K562 (cell line): ENCODE measurements around the gene STING1. TPM values are rescaled to one million over a fixed set of nuclear protein-coding genes. Genes with fewer than 3 reads are reported as not detected.

Experiments
- ATAC-seq: fragments of 200-7000 bp; cut with Tn5 transposase; 3 replicates; pipeline ENCODE4 v1.9.1; 2020; ENCODE audit warnings: moderate library complexity
- BruUV-seq: library from RNA; stranded (reverse); fragments of 400-500 nt; replicated peaks from 2 replicates; lab custom pipeline; 2021; lab: Mats Ljungman, UMichigan
- CTCF ChIA-PET: fragments of 300-600 bp; formaldehyde crosslinking; extraction: SDS; loops from one replicate; lab custom pipeline; 2021; ENCODE audit warnings: low intra/inter-chr PET ratio; lab: Yijun Ruan, JAX
- POLR2A ChIA-PET: fragments of 300-600, 350-650 bp; sonication (Branson Sonifier 250); formaldehyde crosslinking; extraction: SDS; loops from one replicate; lab custom pipeline; 2021; ENCODE audit warnings: antibody characterized with exemption, inconsistent platforms; lab: Yijun Ruan, JAX
- DNase-seq, 4 experiments: peaks; one replicate each; pipeline versions ENCODE4 v3.0.0 to v3.0.0-alpha.2; 2011 to 2018; ENCODE audit warnings: low spot score in 3 of 4, mixed read lengths in 3 of 4; ENCODE audit errors: extremely low read depth in 1 of 4
- FAIRE-seq: peaks from 2 replicates; lab custom pipeline; 2011; peaks lifted over from hg19 to GRCh38; lab: Jason Lieb, UNC
- H2AFZ ChIP-seq: 2 replicates; pipeline ENCODE4 v1.6.0; 2011; ENCODE audit warnings: low read depth, low read length, control low read depth, inconsistent platforms
- H3K27ac ChIP-seq: fragments of 200-600 bp; 3 replicates; pipeline ENCODE4 v1.8.0; 2011; ENCODE audit warnings: low read depth, mild to moderate bottlenecking, control low read depth, inconsistent platforms, low read length, moderate library complexity, mixed read lengths; ENCODE audit errors: extremely low read depth
- H3K27me3 ChIP-seq, 2 experiments: fragments of 300-600 bp in 1 of 2; 2 replicates in 1 of 2; 3 replicates in 1 of 2; pipeline versions ENCODE4 v1.6.0 to v1.8.0; 2011; ENCODE audit warnings: inconsistent platforms in 2 of 2, low read length in 2 of 2, mild to moderate bottlenecking in 1 of 2, mixed read lengths in 1 of 2, moderate library complexity in 1 of 2; ENCODE audit not compliant: control insufficient read depth in 2 of 2, insufficient read depth in 2 of 2
- H3K36me3 ChIP-seq: fragments of 300-600 bp; 3 replicates; pipeline ENCODE4 v1.8.0; 2011; ENCODE audit warnings: mild to moderate bottlenecking, low read length, inconsistent platforms; ENCODE audit not compliant: control insufficient read depth, insufficient read depth
- H3K4me1 ChIP-seq, 2 experiments: fragments of 200-600 bp in 1 of 2; replicated peaks in 1 of 2; 2 replicates in 1 of 2; 3 replicates in 1 of 2; pipeline versions ENCODE4 v1.5.1 to v1.8.0; 2011; ENCODE audit warnings: inconsistent platforms in 2 of 2, low read length in 2 of 2, mild to moderate bottlenecking in 1 of 2, mixed read lengths in 1 of 2, moderate library complexity in 1 of 2; ENCODE audit not compliant: control insufficient read depth in 2 of 2, insufficient read depth in 2 of 2
- H3K4me2 ChIP-seq: 2 replicates; pipeline ENCODE4 v1.6.1; 2011; ENCODE audit warnings: low read length, control low read depth, inconsistent platforms, mixed read lengths; ENCODE audit not compliant: insufficient read depth
- H3K4me3 ChIP-seq: fragments of 200-600 bp; sonication (generic), shearing (Covaris generic); 2 replicates; pipeline ENCODE4 v1.5.1; 2016; ENCODE audit warnings: control low read depth, inconsistent platforms
- H3K79me2 ChIP-seq: fragments of 200-600 bp; 3 replicates; pipeline ENCODE4 v1.8.0; 2011; ENCODE audit warnings: low read length, inconsistent platforms; ENCODE audit not compliant: control insufficient read depth, insufficient read depth
- H3K9ac ChIP-seq, 2 experiments: 2 replicates each; pipeline versions ENCODE4 v1.6.0 to v1.6.1; 2011; ENCODE audit warnings: low read depth in 2 of 2, low read length in 2 of 2, control low read depth in 1 of 2, inconsistent platforms in 1 of 2, mild to moderate bottlenecking in 1 of 2, mixed read lengths in 1 of 2; ENCODE audit not compliant: insufficient read depth in 1 of 2
- H3K9me1 ChIP-seq: one replicate; pipeline ENCODE4 v1.6.0; 2011; ENCODE audit warnings: inconsistent platforms, mild to moderate bottlenecking, low read length, moderate library complexity; ENCODE audit not compliant: control insufficient read depth, insufficient read depth
- H3K9me3 ChIP-seq: replicated peaks from 2 replicates; pipeline ENCODE4 v1.5.1; 2011; ENCODE audit warnings: low read depth, low read length, inconsistent platforms; ENCODE audit not compliant: control insufficient read depth, insufficient read depth
- H4K20me1 ChIP-seq: replicated peaks from 2 replicates; pipeline ENCODE4 v1.6.1; 2011; ENCODE audit warnings: low read length, inconsistent platforms, mixed read lengths; ENCODE audit not compliant: control insufficient read depth, insufficient read depth
- ARID3A ChIP-seq: IDR thresholded peaks from 2 replicates; pipeline ENCODE4 v1.6.1; 2012; ENCODE audit warnings: low read depth, low read length, improper control_type of control experiment, borderline replicate concordance
- ARID3B ChIP-seq: fragments of 250-450 bp; sonication (Bioruptor Pico); IDR thresholded peaks from 2 replicates; pipeline ENCODE4 v1.4.0; 2020; ENCODE audit warnings: borderline replicate concordance
- ATF3 ChIP-seq, 2 experiments: fragments of 450-650 bp in 1 of 2; sonication (generic) in 1 of 2; formaldehyde crosslinking in 1 of 2; IDR thresholded peaks in 1 of 2; conservative IDR thresholded peaks in 1 of 2; 2 replicates each; pipeline versions ENCODE4 v1.6.1 to v1.8.1; 2016 to 2023; ENCODE audit warnings: mild to moderate bottlenecking in 2 of 2, moderate library complexity in 2 of 2, inconsistent platforms in 1 of 2, missing genetic modification reagents in 1 of 2
- EP300 ChIP-seq: IDR thresholded peaks from 2 replicates; pipeline ENCODE4 v1.6.1; 2012; ENCODE audit warnings: low read length, improper control_type of control experiment
- GTF2B ChIP-seq: IDR thresholded peaks from 2 replicates; pipeline ENCODE4 v1.6.1; 2011; ENCODE audit not compliant: insufficient read length; ENCODE audit errors: extremely low read depth
- MAFF ChIP-seq: IDR thresholded peaks from 2 replicates; pipeline ENCODE4 v1.6.1; 2012; ENCODE audit warnings: low read length, improper control_type of control experiment
- MAZ ChIP-seq, 2 experiments: fragments of 450-650 bp in 1 of 2; sonication (generic) in 1 of 2; formaldehyde crosslinking; IDR thresholded peaks in 1 of 2; conservative IDR thresholded peaks in 1 of 2; 2 replicates each; pipeline versions ENCODE4 v1.4.0 to v1.5.0; 2020; ENCODE audit warnings: mild to moderate bottlenecking in 1 of 2, missing genetic modification reagents in 1 of 2
- MYBL2 ChIP-seq, 2 experiments: fragments of 450-650 bp in 1 of 2; sonication (generic) in 1 of 2; formaldehyde crosslinking in 1 of 2; IDR thresholded peaks; 2 replicates each; pipeline versions ENCODE4 v1.6.1 to v1.8.1; 2017 to 2022; ENCODE audit warnings: borderline replicate concordance in 1 of 2, inconsistent platforms in 1 of 2, low read depth in 1 of 2, mild to moderate bottlenecking in 1 of 2, missing genetic modification reagents in 1 of 2, moderate library complexity in 1 of 2
- SIN3A ChIP-seq, 2 experiments: fragments of 150-350 bp in 1 of 2; IDR thresholded peaks; 2 replicates each; pipeline ENCODE4 v1.6.1; 2011 to 2016; ENCODE audit warnings: borderline replicate concordance in 2 of 2, low read depth in 2 of 2, low read length in 2 of 2, mild to moderate bottlenecking in 2 of 2, moderate library complexity in 2 of 2; ENCODE audit not compliant: control insufficient read depth in 1 of 2
- SNIP1 ChIP-seq: fragments of 450-650 bp; IDR thresholded peaks from 2 replicates; pipeline ENCODE4 v1.7.1; 2017; ENCODE audit warnings: low read depth, mild to moderate bottlenecking
- TEAD2 ChIP-seq: fragments of 450-650 bp; IDR thresholded peaks from 2 replicates; pipeline ENCODE4 v1.6.1; 2016; ENCODE audit warnings: missing genetic modification characterization, control low read depth, missing compliant biosample characterization
- TGIF2 ChIP-seq: sonication (generic); formaldehyde crosslinking; IDR thresholded peaks from 2 replicates; pipeline ENCODE4 v1.8.1; 2022; ENCODE audit warnings: mild to moderate bottlenecking, missing genetic modification reagents, moderate library complexity
- TRIM28 ChIP-seq: fragments of 450-650 bp; IDR thresholded peaks from 2 replicates; pipeline ENCODE4 v1.6.1; 2017
- ZFP1 ChIP-seq: fragments of 450-650 bp; formaldehyde crosslinking; IDR thresholded peaks from 2 replicates; pipeline ENCODE4 v1.4.0; 2020; ENCODE audit warnings: mild to moderate bottlenecking, mixed read lengths
- ZNF232 ChIP-seq: sonication (generic); formaldehyde crosslinking; IDR thresholded peaks from 2 replicates; pipeline ENCODE4 v1.8.0; 2022; ENCODE audit warnings: mild to moderate bottlenecking, missing genetic modification reagents
- WGBS: fragments of 100-300 bp; shearing (Covaris generic); methylation state at CpG from one replicate; pipeline ENCODE4 v1.1.6; 2016; ENCODE audit warnings: low coverage, mixed read lengths; ENCODE audit not compliant: insufficient coverage; ENCODE audit errors: missing lambda C conversion rate; 5-methylcytosine and 5-hydroxymethylcytosine counted together
- in situ Hi-C: fragments of 300-500 bp; cut with MboI; formaldehyde crosslinking; loops from 4 replicates; pipeline ENCODE4 v1.15.0; 2018; ENCODE audit warnings: inconsistent platforms, mixed read lengths
- intact Hi-C: fragments of 100-400 bp; cut with micrococcal nuclease; formaldehyde crosslinking; loops from 2 replicates; pipeline ENCODE4 v1.14.2; 2022
- polyA plus RNA-seq, 8 experiments: library from polyadenylated mRNA; depleted of rRNA in 4 of 8; stranded (reverse) in 5 of 8; unstranded in 3 of 8; fragments of >200 nt; fragmentation: Nextera tagmentation in 2 of 8; fragmentation: Illumina TruSeq in 1 of 8; extraction: Ambion mirVana in 2 of 8; extraction: Trizol in 1 of 8; gene quantifications; 2 replicates each; pipeline versions ENCODE4 v1.2.1 to v1.2.3, GENCODE V29; 2011 to 2014; ENCODE audit warnings: inconsistent platforms in 1 of 8, missing spikeins in 1 of 8
- total RNA-seq, 7 experiments: library from RNA; depleted of rRNA in 6 of 7; stranded (reverse); fragments of >200 nt in 6 of 7; fragmentation: Illumina TruSeq in 2 of 7; extraction: Trizol in 2 of 7; gene quantifications; 2 replicates each; pipeline versions ENCODE4 v1.2.1 to v1.2.3, GENCODE V29; 2011 to 2021; ENCODE audit warnings: low replicate concordance in 1 of 7

STING1 gene
- total and polyA plus RNA-seq, 9 of the 15 experiments (the other 6 are each of a cell fraction or from before 2014, with no cell fraction given): 20.8 to 69.1 (median 44.7) TPM

- no peak for FAIRE-seq
- peak in 1 of 4 experiments; percentile 6 for DNase-seq
- H3K27me3 ChIP-seq: no peaks in the 10 kb centered on the region
- intact Hi-C loops (no loop called here), in situ Hi-C loops (no loop called here)
- H3K79me2 ChIP-seq: no peaks in the 10 kb centered on the region
- no peaks in the 10 kb centered on the region for H3K36me3 ChIP-seq
- peaks cover 0 to 6% of the 10 kb centered on the region in 2 experiments; a peak in 4 of 5 replicates for H3K4me1 ChIP-seq
- H4K20me1 ChIP-seq: no peaks in the 10 kb centered on the region
- H2AFZ ChIP-seq: no peak overlapping the region
- ChIA-PET POLR2A (interaction anchor here (0.6 to 1.6 kb wide), 4 partner anchors 8 to 38 kb away, joined by 3 to 5 read pairs (median 3); partner anchors contain the start of gene UBE2D2), CTCF (no interaction called here)
- no peak overlapping the region for H3K4me2 ChIP-seq
- H3K9me3 ChIP-seq: no peaks in the 10 kb centered on the region
- no peak overlapping the region for H3K4me3 ChIP-seq
- no TSS peak for BruUV-seq
- WGBS: 69% methylated on average over 10 of the region's 10 CpGs
- H3K9ac ChIP-seq: peak overlapping the region in 1 of 2 experiments; percentile 29; a peak in 1 of 4 replicates
- H3K9me1 ChIP-seq: no peaks in the 10 kb centered on the region
- ATAC-seq: no peak
- H3K27ac ChIP-seq: no peak overlapping the region
- TF ChIP-seq MAZ (CRISPR knock-in tag; conservative IDR thresholded peaks at IDR 0.05 in 1 of 2, IDR thresholded peaks at IDR 0.05 in 1 of 2): no peak
- no peak for TF ChIP-seq TGIF2 (CRISPR knock-in tag)
- TF ChIP-seq TRIM28: no peak
- TF ChIP-seq TEAD2 (tag): no peak
- TF ChIP-seq ARID3B (CRISPR knock-in tag): no peak
- TF ChIP-seq ATF3 (IDR thresholded peaks at IDR 0.05): no peak
- no peak for TF ChIP-seq ATF3 (CRISPR knock-in tag; conservative IDR thresholded peaks at IDR 0.05)
- TF ChIP-seq ARID3A: no peak
- no peak for TF ChIP-seq SNIP1
- no peak for TF ChIP-seq MYBL2 (IDR thresholded peaks at IDR 0.05; ENCODE audit: low read depth)
- TF ChIP-seq MYBL2 (CRISPR knock-in tag; IDR thresholded peaks at IDR 0.05; ENCODE audit: borderline replicate concordance): no peak
- no peak for TF ChIP-seq SIN3A (IDR thresholded peaks at IDR 0.05; ENCODE audit: borderline replicate concordance in 2 of 2, control insufficient read depth in 1 of 2, low read depth in 2 of 2, low read length in 2 of 2)
- no peak for TF ChIP-seq GTF2B
- no peak for TF ChIP-seq ZNF232 (CRISPR knock-in tag)
- TF ChIP-seq ZFP1: no peak
- TF ChIP-seq MAFF: no peak
- TF ChIP-seq EP300: no peak
Observed at GRCh38 chr5:139523635-139524445, 41.3 kb upstream of the STING1 start.
